Vagina (tissue), 2 donors: ENCODE results near the gene PODXL. TPM values are rescaled to one million over a fixed set of nuclear protein-coding genes. Genes with fewer than 3 reads are reported as not detected.
"Not testable (repeated sequence)": the region's sequence is repeated elsewhere in the genome, so short reads cannot be mapped to it uniquely, and the experiment has no call there.

Experiments used
- DNase-seq, 2 donors: peaks; one replicate each; pipeline ENCODE4 v3.0.0-alpha.2; 2017; ENCODE audit errors: extremely low spot score in 2 of 2
- H3K27ac ChIP-seq: fragments of 200-600 bp; sonication (generic); one replicate; pipeline ENCODE4 v1.5.1; 2019
- H3K27me3 ChIP-seq: fragments of 200-600 bp; sonication (generic); one replicate; pipeline ENCODE4 v1.5.1; 2019
- H3K36me3 ChIP-seq, 2 donors: fragments of 200-600 bp; sonication (generic); one replicate each; pipeline ENCODE4 v1.5.1; 2017 to 2019
- H3K4me1 ChIP-seq: fragments of 200-600 bp; sonication (generic); one replicate; pipeline ENCODE4 v1.5.1; 2019
- H3K4me3 ChIP-seq, 2 donors: fragments of 200-600 bp; sonication (generic); 1 replicate in 1 of 2; 2 replicates in 1 of 2; pipeline ENCODE4 v1.5.1; 2016 to 2019
- H3K9me3 ChIP-seq: fragments of 200-600 bp; sonication (generic); one replicate; pipeline ENCODE4 v1.5.1; 2019
- CTCF ChIP-seq, 3 experiments: fragments of 450-650 bp in 2 of 3; fragments of 200-600 bp in 1 of 3; sonication (generic) in 1 of 3; IDR thresholded peaks; one replicate each; pipeline ENCODE4 v1.5.1; 2017 to 2019; ENCODE audit warnings: antibody characterized with exemption in 3 of 3, mild to moderate bottlenecking in 2 of 3, moderate library complexity in 2 of 3
- POLR2A ChIP-seq, 2 donors: fragments of 450-650 bp; IDR thresholded peaks; one replicate each; pipeline ENCODE4 v1.6.1; 2017; ENCODE audit warnings: antibody characterized with exemption in 2 of 2, mild to moderate bottlenecking in 2 of 2, moderate library complexity in 2 of 2
- POLR2AphosphoS5 ChIP-seq, 2 donors: sonication (generic); formaldehyde crosslinking; IDR thresholded peaks; one replicate each; pipeline ENCODE4 v1.9.0; 2017; ENCODE audit warnings: antibody characterized with exemption in 2 of 2, mild to moderate bottlenecking in 2 of 2, low read depth in 1 of 2; ENCODE audit not compliant: insufficient read depth in 1 of 2
- intact Hi-C: fragments of 100-400 bp; cut with DNase I; formaldehyde crosslinking; loops from one replicate; pipeline ENCODE4 v1.15.1; 2023
- total RNA-seq: library from RNA; depleted of rRNA; stranded (reverse); fragments of >200 nt; gene quantifications from one replicate; pipeline ENCODE4 v1.2.3, GENCODE V29; 2016

The PODXL gene
- total RNA-seq, 1 donor from 2014 or later = 26.0 TPM

- Histone ChIP-seq H3K27me3 (no peaks in the 10 kb centered on the region), H3K27ac (no peak overlapping the region), H3K4me3 (no peak overlapping the region), H3K36me3 (peaks cover 0 to 61% of the 10 kb centered on the region in 2 donors), H3K9me3 (no peaks in the 10 kb centered on the region), H3K4me1 (no peaks in the 10 kb centered on the region)
- TF ChIP-seq CTCF (IDR thresholded peaks at IDR 0.05) (no peak), POLR2A (IDR thresholded peaks at IDR 0.05) (no peak), POLR2AphosphoS5 (IDR thresholded peaks at IDR 0.05; ENCODE audit: insufficient read depth in 1 of 2, low read depth in 1 of 2) (no peak)
- no peak for DNase-seq
- intact Hi-C loops = no loop called here
Observed at GRCh38 chr7:131467788-131468187, 88.6 kb downstream of the PODXL start.

GRCh38 chr7:131466735-131467365 lies 89.6 kb downstream of the PODXL start:
- no peak for DNase-seq
- Histone ChIP-seq H3K27me3 (no peaks in the 10 kb centered on the region), H3K9me3 (no peaks in the 10 kb centered on the region), H3K4me3 (no peak overlapping the region), H3K36me3 (peaks cover 0 to 61% of the 10 kb centered on the region in 2 donors), H3K27ac (no peak overlapping the region), H3K4me1 (no peaks in the 10 kb centered on the region)
- no peak for TF ChIP-seq POLR2AphosphoS5 (IDR thresholded peaks at IDR 0.05; ENCODE audit: insufficient read depth in 1 of 2, low read depth in 1 of 2)
- TF ChIP-seq CTCF (IDR thresholded peaks at IDR 0.05) = no peak
- no peak for TF ChIP-seq POLR2A (IDR thresholded peaks at IDR 0.05)
- intact Hi-C loops = no loop called here

- H3K27ac ChIP-seq, H3K9me3 ChIP-seq, H3K27me3 ChIP-seq, DNase-seq, intact Hi-C loops, H3K4me3 ChIP-seq, H3K4me1 ChIP-seq: not testable (repeated sequence)
- peaks cover 0 to 36% of the 10 kb centered on the region in 2 donors for H3K36me3 ChIP-seq
Observed at GRCh38 chr7:131462715-131463114, 93.7 kb downstream of the PODXL start.

GRCh38 chr7:131462059-131462458 lies 94.4 kb downstream of the PODXL start:
- no peaks in the 10 kb centered on the region for H3K27me3 ChIP-seq
- H3K27ac ChIP-seq = no peak overlapping the region
- H3K4me3 ChIP-seq = no peak overlapping the region
- peaks cover 0 to 30% of the 10 kb centered on the region in 2 donors for H3K36me3 ChIP-seq
- intact Hi-C loops = no loop called here
- DNase-seq = no peak
- H3K9me3 ChIP-seq = no peaks in the 10 kb centered on the region
- TF ChIP-seq POLR2A (IDR thresholded peaks at IDR 0.05) (no peak), CTCF (IDR thresholded peaks at IDR 0.05) (no peak), POLR2AphosphoS5 (IDR thresholded peaks at IDR 0.05; ENCODE audit: insufficient read depth in 1 of 2, low read depth in 1 of 2) (no peak)
- no peaks in the 10 kb centered on the region for H3K4me1 ChIP-seq

GRCh38 chr7:131459256-131459655 lies 97.2 kb downstream of the PODXL start:
- no peaks in the 10 kb centered on the region for H3K27me3 ChIP-seq
- intact Hi-C loops = no loop called here
- H3K9me3 ChIP-seq = no peaks in the 10 kb centered on the region
- no peak for TF ChIP-seq CTCF (IDR thresholded peaks at IDR 0.05)
- no peaks in the 10 kb centered on the region for H3K4me1 ChIP-seq
- no peak overlapping the region for H3K4me3 ChIP-seq
- peaks cover 0 to 10% of the 10 kb centered on the region in 2 donors for H3K36me3 ChIP-seq
- H3K27ac ChIP-seq = no peak overlapping the region
- no peak for DNase-seq
